Measurements from ENCODE around the gene KNSTRN.

The KNSTRN gene

GRCh38 chr15:40436116-40436891 is 53.8 kb downstream of the KNSTRN start:
- DNase-seq (ENCODE audit: insufficient read length, low spot score): no peak
- no peak for FAIRE-seq
- TF ChIP-seq POLR2A (IDR thresholded peaks at IDR 0.05; ENCODE audit: low read depth, low read length) (no peak), SPI1 (IDR thresholded peaks at IDR 0.05; ENCODE audit: low read depth, low read length) (no peak), TAF1 (IDR thresholded peaks at IDR 0.05; ENCODE audit: low read depth, low read length) (no peak), POLR2AphosphoS5 (IDR thresholded peaks at IDR 0.05; ENCODE audit: low read depth, low read length) (no peak), POU2F2 (IDR thresholded peaks at IDR 0.05; ENCODE audit: low read depth, low read length) (no peak), PAX5 (IDR thresholded peaks at IDR 0.05; ENCODE audit: insufficient read depth, low read length, severe bottlenecking) (no peak)

DNA sequence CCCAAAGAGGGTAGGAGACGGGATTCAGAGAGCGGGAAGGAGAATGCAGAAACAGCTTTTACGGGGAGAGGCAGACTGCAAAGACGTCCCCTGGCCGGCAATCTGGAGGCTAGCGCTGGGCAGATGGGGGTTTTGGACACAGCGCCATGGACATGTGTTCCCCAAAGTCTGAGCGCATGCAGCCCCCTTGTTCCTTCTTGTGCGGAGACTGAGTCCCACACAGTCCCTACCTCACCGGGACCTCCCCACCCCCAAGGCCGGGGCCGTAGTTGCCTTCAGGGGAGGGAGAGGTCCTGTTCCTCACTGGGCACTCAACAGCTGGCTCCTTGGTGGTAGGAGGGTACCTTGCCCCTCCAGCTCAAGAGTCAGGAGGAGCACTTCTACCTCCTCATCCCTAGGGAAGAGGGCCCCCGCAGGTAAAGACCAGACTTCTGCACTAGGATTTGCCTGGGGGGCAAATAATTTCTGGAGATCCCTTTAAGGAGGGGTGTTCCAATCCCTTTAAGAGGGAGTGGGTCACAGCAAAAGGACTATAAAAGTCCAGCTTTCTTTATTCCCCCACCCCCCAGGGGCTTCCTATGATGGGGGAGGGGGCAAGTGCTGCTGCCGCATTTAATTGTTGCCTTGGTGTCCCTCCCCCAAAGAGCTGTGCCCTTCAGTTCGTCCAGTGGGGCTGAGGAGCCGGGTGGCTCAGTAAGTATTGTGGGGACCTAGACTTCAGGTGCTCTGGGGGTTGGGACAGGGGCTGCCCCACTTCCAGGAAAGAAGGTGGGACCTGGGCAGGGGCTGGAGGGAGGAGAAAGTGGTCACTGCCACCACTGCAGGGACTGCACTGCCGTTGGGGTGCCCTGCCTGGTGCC is 54.6 kb downstream of the KNSTRN start:
- FAIRE-seq (no peak), DNase-seq (ENCODE audit: insufficient read length, low spot score) (no peak)
- TF ChIP-seq POLR2AphosphoS5 (IDR thresholded peaks at IDR 0.05; ENCODE audit: low read depth, low read length) (no peak), POLR2A (IDR thresholded peaks at IDR 0.05; ENCODE audit: low read depth, low read length) (no peak), TAF1 (IDR thresholded peaks at IDR 0.05; ENCODE audit: low read depth, low read length) (no peak), SPI1 (IDR thresholded peaks at IDR 0.05; ENCODE audit: low read depth, low read length) (no peak)

DNA sequence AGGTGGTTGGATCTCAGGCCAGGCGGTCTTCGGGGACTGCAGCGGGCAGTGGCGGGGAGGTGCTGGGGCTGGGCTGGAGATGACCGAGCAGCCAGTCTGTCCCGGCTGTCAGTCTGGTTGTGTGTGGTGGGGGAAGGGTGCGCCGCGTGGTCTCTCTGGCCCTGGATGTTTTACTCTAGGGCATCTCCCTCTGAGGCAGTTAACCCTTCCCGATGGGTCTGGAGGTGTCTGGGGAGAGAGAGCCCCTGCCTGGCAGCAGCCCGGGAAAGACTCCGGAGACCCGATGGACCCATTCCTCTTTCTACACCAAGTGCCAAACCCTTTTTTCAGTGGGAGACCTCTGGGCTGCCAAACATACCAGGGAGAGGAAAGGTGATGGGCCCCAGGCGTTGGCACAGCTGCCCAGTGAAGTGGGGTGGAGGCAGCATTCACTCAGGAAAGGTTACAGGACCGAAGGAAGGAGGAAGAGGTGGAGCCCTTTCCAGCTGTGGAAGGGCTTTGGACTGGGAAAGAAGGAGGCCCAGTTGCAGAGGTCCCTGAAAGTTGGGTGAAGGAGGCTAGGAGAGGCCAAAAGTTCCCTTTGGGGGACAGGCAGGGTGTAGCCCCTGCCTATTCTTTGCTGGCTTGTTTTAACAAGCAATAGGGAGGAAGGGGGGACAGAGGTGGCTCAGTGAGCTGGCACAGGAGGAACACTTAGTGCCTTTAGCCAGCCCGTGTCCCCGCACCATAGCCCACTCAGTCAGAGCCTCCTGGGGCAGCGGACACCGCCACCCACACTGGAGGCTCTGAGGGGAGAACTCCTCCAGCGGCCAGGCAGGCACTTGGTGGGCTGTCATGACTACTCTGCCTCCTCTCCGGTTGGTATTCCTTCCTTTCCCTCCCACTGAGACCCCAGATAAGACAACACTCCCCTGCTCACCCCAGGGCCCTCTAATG is 55.5 kb downstream of the KNSTRN start:
- TF ChIP-seq TAF1 (IDR thresholded peaks at IDR 0.05; ENCODE audit: low read depth, low read length) (no peak), SPI1 (IDR thresholded peaks at IDR 0.05; ENCODE audit: low read depth, low read length) (no peak), POU2F2 (IDR thresholded peaks at IDR 0.05; ENCODE audit: low read depth, low read length) (no peak), POLR2AphosphoS5 (IDR thresholded peaks at IDR 0.05; ENCODE audit: low read depth, low read length) (no peak), PAX5 (IDR thresholded peaks at IDR 0.05; ENCODE audit: insufficient read depth, low read length, severe bottlenecking) (no peak), POLR2A (IDR thresholded peaks at IDR 0.05; ENCODE audit: low read depth, low read length) (no peak)
- DNase-seq (ENCODE audit: insufficient read length, low spot score) (no peak), FAIRE-seq (no peak)

GRCh38 chr15:40438712-40439111 is 56.2 kb downstream of the KNSTRN start:
- no peak for FAIRE-seq
- TF ChIP-seq POLR2A (IDR thresholded peaks at IDR 0.05; ENCODE audit: low read depth, low read length): no peak
- no peak for TF ChIP-seq POLR2AphosphoS5 (IDR thresholded peaks at IDR 0.05; ENCODE audit: low read depth, low read length)
- TF ChIP-seq PAX5 (IDR thresholded peaks at IDR 0.05; ENCODE audit: insufficient read depth, low read length, severe bottlenecking): no peak
- no peak for DNase-seq (ENCODE audit: insufficient read length, low spot score)

DNA sequence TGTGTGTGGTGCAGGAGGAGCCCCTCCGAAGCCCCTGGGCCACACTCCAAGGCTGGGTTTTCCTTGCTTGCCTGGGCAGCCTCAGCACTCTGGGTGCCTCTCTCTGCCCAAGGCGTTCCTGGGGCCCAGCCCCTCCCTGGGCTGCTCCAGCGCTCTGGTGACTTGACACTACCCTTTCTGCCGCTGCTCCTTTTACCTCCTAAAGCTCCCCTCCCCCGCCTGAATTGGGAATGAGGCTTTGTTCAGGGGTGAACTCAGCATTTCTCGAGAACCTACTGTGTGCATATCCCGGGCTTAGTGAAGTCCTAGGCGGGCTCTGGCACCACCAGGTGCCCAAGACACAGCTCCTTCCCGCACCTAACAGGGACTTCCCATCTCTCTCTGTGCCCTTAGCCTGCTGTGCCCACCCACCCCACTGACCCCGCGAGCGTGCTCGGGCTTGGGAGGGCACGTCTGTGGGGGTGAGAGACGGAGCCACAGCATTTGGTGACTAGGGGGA is 57.0 kb downstream of the KNSTRN start:
- no peak for TF ChIP-seq POU2F2 (IDR thresholded peaks at IDR 0.05; ENCODE audit: low read depth, low read length)
- TF ChIP-seq POLR2A (IDR thresholded peaks at IDR 0.05; ENCODE audit: low read depth, low read length): no peak
- TF ChIP-seq POLR2AphosphoS5 (IDR thresholded peaks at IDR 0.05; ENCODE audit: low read depth, low read length): no peak
- TF ChIP-seq SPI1 (IDR thresholded peaks at IDR 0.05; ENCODE audit: low read depth, low read length): no peak
- no peak for TF ChIP-seq TAF1 (IDR thresholded peaks at IDR 0.05; ENCODE audit: low read depth, low read length)
- no peak for TF ChIP-seq PAX5 (IDR thresholded peaks at IDR 0.05; ENCODE audit: insufficient read depth, low read length, severe bottlenecking)
- FAIRE-seq: no peak
- no peak for DNase-seq (ENCODE audit: insufficient read length, low spot score)

DNA sequence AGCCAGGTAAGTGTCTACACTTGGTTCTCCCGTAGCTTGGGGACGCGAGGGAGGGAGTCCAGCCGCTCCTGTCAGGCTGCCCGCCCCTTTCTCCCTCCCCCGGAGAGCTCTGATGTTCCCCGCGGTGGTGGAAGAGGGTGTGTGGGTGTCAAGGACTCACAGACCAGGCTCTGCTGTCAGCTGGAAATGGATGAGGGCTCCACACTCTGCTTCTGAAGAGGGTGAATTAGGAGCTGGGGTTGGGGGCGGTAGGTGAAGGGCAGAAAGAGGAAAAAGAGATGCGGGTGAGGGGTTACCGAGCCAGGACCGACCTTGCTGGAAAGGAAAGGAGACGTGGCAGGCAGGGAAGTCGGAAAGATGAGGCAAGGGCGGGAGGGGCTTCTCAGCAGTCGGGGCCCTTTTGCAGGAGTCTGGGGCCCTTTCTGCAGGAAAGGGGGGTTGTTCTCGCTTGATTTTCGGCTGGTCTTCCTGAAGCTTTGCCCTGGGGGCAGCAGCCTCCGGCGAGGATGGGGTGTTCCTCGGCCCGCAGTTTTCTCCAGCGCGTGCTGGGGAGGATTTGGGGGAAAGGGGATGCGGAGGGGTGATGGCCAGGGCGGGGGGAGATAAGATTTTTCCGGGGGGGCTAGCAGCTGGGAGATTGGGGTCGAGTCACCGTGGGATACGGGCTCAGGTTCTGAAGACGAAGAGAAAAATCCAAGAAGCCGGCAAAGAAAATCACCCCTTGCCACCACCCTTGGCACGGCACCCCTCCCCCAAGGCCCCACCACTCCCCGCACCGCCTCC is 57.6 kb downstream of the KNSTRN start:
- TF ChIP-seq TAF1 (IDR thresholded peaks at IDR 0.05; ENCODE audit: low read depth, low read length) (no peak), POU2F2 (IDR thresholded peaks at IDR 0.05; ENCODE audit: low read depth, low read length) (no peak), POLR2A (IDR thresholded peaks at IDR 0.05; ENCODE audit: low read depth, low read length) (no peak), PAX5 (IDR thresholded peaks at IDR 0.05; ENCODE audit: insufficient read depth, low read length, severe bottlenecking) (no peak), POLR2AphosphoS5 (IDR thresholded peaks at IDR 0.05; ENCODE audit: low read depth, low read length) (no peak), SPI1 (IDR thresholded peaks at IDR 0.05; ENCODE audit: low read depth, low read length) (no peak)
- no peak for DNase-seq (ENCODE audit: insufficient read length, low spot score)
- peak; percentile 73 for FAIRE-seq

GRCh38 chr15:40440743-40441564 is 58.4 kb downstream of the KNSTRN start, which contains the start of gene BAHD1:
BAHD1 (plus strand) TSS chr15:40440953; CDS start chr15:40458465, 17,512 bp downstream.
- TF ChIP-seq POLR2A (IDR thresholded peaks at IDR 0.05; ENCODE audit: low read depth, low read length) (no peak), POU2F2 (IDR thresholded peaks at IDR 0.05; ENCODE audit: low read depth, low read length) (no peak), POLR2AphosphoS5 (IDR thresholded peaks at IDR 0.05; ENCODE audit: low read depth, low read length) (no peak), TAF1 (IDR thresholded peaks at IDR 0.05; ENCODE audit: low read depth, low read length) (no peak), SPI1 (IDR thresholded peaks at IDR 0.05; ENCODE audit: low read depth, low read length) (no peak), PAX5 (IDR thresholded peaks at IDR 0.05; ENCODE audit: insufficient read depth, low read length, severe bottlenecking) (no peak)
- peak; percentile 94 for FAIRE-seq
- peak; percentile 100 for DNase-seq (ENCODE audit: insufficient read length, low spot score)
